PC-3 (cell line): ENCODE results near the gene SLCO2B1. TPM values are rescaled to one million over a fixed set of nuclear protein-coding genes. Genes with fewer than 3 reads are reported as not detected.

Experiments used
- ATAC-seq: fragments of 200-7000 bp; cut with Tn5 transposase; 2 replicates; pipeline ENCODE4 v1.9.1; 2020; ENCODE audit warnings: mild to moderate bottlenecking, moderate library complexity
- BruUV-seq: library from RNA; stranded (reverse); fragments of 400-500 nt; replicated peaks from 2 replicates; lab custom pipeline; 2021; lab: Mats Ljungman, UMichigan
- CTCF ChIA-PET: fragments of 300-600 bp; sonication (Branson Sonifier 250); formaldehyde crosslinking; loops from one replicate; lab custom pipeline; 2022; ENCODE audit warnings: antibody characterized with exemption; lab: Charles Lee
- POLR2A ChIA-PET: fragments of 300-600 bp; sonication (Branson Sonifier 250); formaldehyde crosslinking; loops from one replicate; lab custom pipeline; 2022; ENCODE audit warnings: antibody characterized with exemption; ENCODE audit not compliant: unreplicated experiment; lab: Charles Lee
- DNase-seq: peaks from one replicate; pipeline ENCODE4 v3.0.0-alpha.2; 2015
- H2AFZ ChIP-seq: fragments of 300-600 bp; sonication (generic); 2 replicates; pipeline ENCODE4 v1.6.0; 2016; ENCODE audit warnings: antibody characterized with exemption, low read length
- H3F3A ChIP-seq: fragments of 300-600 bp; sonication (generic); one replicate; pipeline ENCODE4 v1.6.0; 2017; ENCODE audit warnings: antibody characterized with exemption, low read length, control low read depth, mild to moderate bottlenecking; ENCODE audit not compliant: unreplicated experiment
- H3K27ac ChIP-seq: fragments of 300-600 bp; sonication (generic); 2 replicates; pipeline ENCODE4 v1.5.1; 2016; ENCODE audit warnings: mild to moderate bottlenecking, low read length
- H3K27me3 ChIP-seq: fragments of 300-600 bp; sonication (generic); 2 replicates; pipeline ENCODE4 v1.6.1; 2016; ENCODE audit warnings: low read length, mixed read lengths
- H3K36me3 ChIP-seq: fragments of 300-600 bp; sonication (generic); 2 replicates; pipeline ENCODE4 v1.6.1; 2016; ENCODE audit warnings: low read depth, mixed run types, low read length, mixed read lengths
- H3K4me1 ChIP-seq: fragments of 300-600 bp; sonication (generic); 2 replicates; pipeline ENCODE4 v1.5.1; 2016; ENCODE audit warnings: low read length; ENCODE audit not compliant: insufficient read depth
- H3K4me2 ChIP-seq: fragments of 300-600 bp; sonication (generic); 2 replicates; pipeline ENCODE4 v1.6.0; 2016; ENCODE audit warnings: low read length
- H3K4me3 ChIP-seq: fragments of 300-600 bp; sonication (generic); 2 replicates; pipeline ENCODE4 v1.5.1; 2016; ENCODE audit warnings: mild to moderate bottlenecking, low read length, mixed read lengths
- H3K79me2 ChIP-seq: fragments of 300-600 bp; sonication (generic); 2 replicates; pipeline ENCODE4 v1.6.1; 2017; ENCODE audit warnings: low read length, mixed read lengths
- H3K9ac ChIP-seq: fragments of 300-600 bp; sonication (generic); 2 replicates; pipeline ENCODE4 v1.6.0; 2016; ENCODE audit warnings: mild to moderate bottlenecking, low read length
- H3K9me2 ChIP-seq: fragments of 300-600 bp; sonication (generic); replicated peaks from 2 replicates; pipeline ENCODE4 v1.6.1; 2016; ENCODE audit warnings: mixed run types, low read length, mixed read lengths
- H3K9me3 ChIP-seq: fragments of 300-600 bp; sonication (generic); 2 replicates; pipeline ENCODE4 v1.6.1; 2016; ENCODE audit warnings: low read length, mixed read lengths
- H4K20me1 ChIP-seq: fragments of 300-600 bp; sonication (generic); 2 replicates; pipeline ENCODE4 v1.6.1; 2016; ENCODE audit warnings: low read length, mixed read lengths
- CTCF ChIP-seq: fragments of 300-600 bp; sonication (generic); conservative IDR thresholded peaks from 2 replicates; pipeline ENCODE4 v1.5.1; 2017; ENCODE audit warnings: antibody characterized with exemption, low read depth, mild to moderate bottlenecking, low read length
- EZH2 ChIP-seq: fragments of 300-600 bp; sonication (generic); IDR thresholded peaks from one replicate; pipeline ENCODE4 v1.6.1; 2017; ENCODE audit warnings: antibody characterized with exemption, mild to moderate bottlenecking, low read length; ENCODE audit not compliant: unreplicated experiment
- EZH2phosphoT487 ChIP-seq: fragments of 300-600 bp; sonication (generic); IDR thresholded peaks from 2 replicates; pipeline ENCODE4 v1.6.1; 2018; ENCODE audit warnings: mild to moderate bottlenecking, antibody characterized with exemption, low read length, borderline replicate concordance
- intact Hi-C: fragments of 100-400 bp; cut with micrococcal nuclease; formaldehyde crosslinking; loops from 2 replicates; pipeline ENCODE4 v1.9.0; 2023
- total RNA-seq: library from RNA; depleted of rRNA; stranded (reverse); fragments of >200 nt; gene quantifications from 2 replicates; pipeline ENCODE4 v1.2.3, GENCODE V29; 2014

SLCO2B1 gene
- total RNA-seq, 1 experiment from 2014 or later, result not detected

GRCh38 chr11:75149766-75150465 lies 991 bp upstream of the SLCO2B1 start:
- Histone ChIP-seq H3K4me1 (no peaks in the 10 kb centered on the region), H3K4me2 (no peak overlapping the region), H3K36me3 (no peaks in the 10 kb centered on the region), H3F3A (no peaks in the 10 kb centered on the region), H3K9me3 (no peaks in the 10 kb centered on the region), H3K4me3 (no peak overlapping the region), H3K9me2 (no peaks in the 10 kb centered on the region), H3K9ac (no peak overlapping the region), H4K20me1 (no peaks in the 10 kb centered on the region), H3K79me2 (no peaks in the 10 kb centered on the region), H3K27me3 (peaks cover 57% of the 10 kb centered on the region), H2AFZ (no peak overlapping the region), H3K27ac (no peak overlapping the region)
- ChIA-PET POLR2A (no interaction called here), CTCF (no interaction called here)
- intact Hi-C loops, result no loop called here
- ATAC-seq (no peak), DNase-seq (no peak)
- TF ChIP-seq CTCF, result no peak
- no peak for TF ChIP-seq EZH2
- no peak for TF ChIP-seq EZH2phosphoT487
- no TSS peak for BruUV-seq

GRCh38 chr11:75151346-75152047 lies 590 bp downstream of the SLCO2B1 start:
- Histone ChIP-seq H3K4me1 (no peaks in the 10 kb centered on the region), H3K27me3 (peaks cover 45% of the 10 kb centered on the region; the same call in 1 of the 2 replicates), H3F3A (no peaks in the 10 kb centered on the region), H3K9ac (no peak overlapping the region), H3K9me3 (no peaks in the 10 kb centered on the region), H3K36me3 (no peaks in the 10 kb centered on the region), H3K4me3 (no peak overlapping the region), H3K27ac (no peak overlapping the region), H3K79me2 (no peaks in the 10 kb centered on the region), H3K9me2 (no peaks in the 10 kb centered on the region), H4K20me1 (no peaks in the 10 kb centered on the region), H3K4me2 (no peak overlapping the region), H2AFZ (no peak overlapping the region)
- BruUV-seq, result no TSS peak
- intact Hi-C loops, result no loop called here
- CTCF ChIA-PET, result interaction anchor here (0.5 kb wide), 1 partner anchor 247 kb away, joined by 4 read pairs; no protein-coding TSS in a partner anchor
- POLR2A ChIA-PET, result no interaction called here
- no peak for ATAC-seq
- TF ChIP-seq EZH2 (no peak), EZH2phosphoT487 (no peak), CTCF (no peak)
- no peak for DNase-seq

- ChIA-PET POLR2A (no interaction called here), CTCF (no interaction called here)
- Histone ChIP-seq H3K36me3 (no peaks in the 10 kb centered on the region), H2AFZ (no peak overlapping the region), H3K4me1 (no peaks in the 10 kb centered on the region), H3K9me2 (no peaks in the 10 kb centered on the region), H3K4me2 (no peak overlapping the region), H3K9me3 (no peaks in the 10 kb centered on the region), H3K4me3 (no peak overlapping the region), H4K20me1 (no peaks in the 10 kb centered on the region), H3K79me2 (no peaks in the 10 kb centered on the region), H3F3A (no peaks in the 10 kb centered on the region), H3K9ac (no peak overlapping the region), H3K27ac (no peak overlapping the region), H3K27me3 (peaks cover 40% of the 10 kb centered on the region; the same call in 1 of the 2 replicates)
- TF ChIP-seq EZH2, result no peak
- no peak for TF ChIP-seq CTCF
- TF ChIP-seq EZH2phosphoT487, result no peak
- intact Hi-C loops, result no loop called here
- DNase-seq (no peak), ATAC-seq (no peak)
- no TSS peak for BruUV-seq
These were observed 1.2 kb downstream of the SLCO2B1 start for GRCh38 chr11:75152090-75152489.
